NT2/D1 (cell line): ENCODE data around the gene B4GALNT4.

Experiments used
- DNase-seq: peaks from one replicate; pipeline ENCODE4 v3.0.0-alpha.2; 2011; ENCODE audit warnings: low read depth, low spot score
- H3K27me3 ChIP-seq: 2 replicates; pipeline ENCODE4 v1.6.0; 2011; ENCODE audit warnings: mild to moderate bottlenecking; ENCODE audit not compliant: insufficient read length, insufficient read depth
- H3K36me3 ChIP-seq: 2 replicates; pipeline ENCODE4 v1.6.1; 2011; ENCODE audit warnings: mild to moderate bottlenecking, low read length, mixed read lengths; ENCODE audit not compliant: insufficient read depth, insufficient read length
- H3K4me1 ChIP-seq: 2 replicates; pipeline ENCODE4 v1.5.1; 2011; ENCODE audit not compliant: insufficient read depth, insufficient read length
- H3K4me3 ChIP-seq: 2 replicates; pipeline ENCODE4 v1.5.1; 2011; ENCODE audit warnings: low read depth; ENCODE audit not compliant: insufficient read length
- H3K9ac ChIP-seq: 2 replicates; pipeline ENCODE4 v1.6.0; 2011; ENCODE audit warnings: low read depth; ENCODE audit not compliant: insufficient read length
- H3K9me3 ChIP-seq: 2 replicates; pipeline ENCODE4 v1.5.1; 2011; ENCODE audit warnings: mild to moderate bottlenecking, low read length; ENCODE audit not compliant: insufficient read depth
- SUZ12 ChIP-seq: IDR thresholded peaks from 2 replicates; pipeline ENCODE4 v1.6.1; 2011; ENCODE audit not compliant: insufficient read length, insufficient read depth; ENCODE audit errors: extremely low read depth
- YY1 ChIP-seq: IDR thresholded peaks from 2 replicates; pipeline ENCODE4 v1.6.1; 2011; ENCODE audit not compliant: insufficient read length, insufficient read depth
- ZNF274 ChIP-seq: IDR thresholded peaks from 2 replicates; pipeline ENCODE4 v1.6.1; 2011; ENCODE audit warnings: mild to moderate bottlenecking, low read depth, low read length

B4GALNT4 gene

GRCh38 chr11:364991-365725 is 4.1 kb upstream of the B4GALNT4 start:
- DNase-seq, result no peak
- Histone ChIP-seq H3K4me3 (no peak overlapping the region), H3K27me3 (peaks cover 10% of the 10 kb centered on the region), H3K36me3 (no peaks in the 10 kb centered on the region), H3K9ac (no peak overlapping the region), H3K9me3 (peaks cover 27% of the 10 kb centered on the region), H3K4me1 (peaks cover 13% of the 10 kb centered on the region)
- TF ChIP-seq SUZ12 (no peak), ZNF274 (no peak)

DNA sequence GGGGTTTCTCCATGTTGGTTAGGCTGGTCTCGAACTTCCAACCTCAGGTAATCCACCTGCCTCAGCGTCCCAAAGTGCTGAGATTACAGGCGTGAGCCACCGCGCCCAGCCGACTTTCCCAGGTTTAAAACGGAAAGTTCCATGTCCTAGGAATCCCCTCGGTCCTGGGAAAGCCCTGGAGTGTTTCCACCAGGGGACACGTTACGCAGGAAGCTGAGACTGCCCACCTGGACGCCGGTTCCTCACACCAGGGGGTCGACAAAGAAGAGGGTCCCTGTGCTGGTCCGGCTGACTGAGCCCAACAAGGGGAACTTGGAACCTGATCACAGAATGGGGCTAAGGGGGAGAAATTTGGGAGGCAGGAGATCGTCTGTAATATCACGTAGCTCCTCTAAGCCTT is 3.5 kb upstream of the B4GALNT4 start:
- TF ChIP-seq SUZ12, result no peak
- TF ChIP-seq ZNF274, result no peak
- TF ChIP-seq YY1, result no peak
- H3K27me3 ChIP-seq, result peaks cover 7% of the 10 kb centered on the region
- no peak for DNase-seq
- peaks cover 19% of the 10 kb centered on the region for H3K4me1 ChIP-seq
- H3K36me3 ChIP-seq, result no peaks in the 10 kb centered on the region
- H3K9ac ChIP-seq, result no peak overlapping the region
- peaks cover 21% of the 10 kb centered on the region for H3K9me3 ChIP-seq
- H3K4me3 ChIP-seq, result no peak overlapping the region

- Histone ChIP-seq H3K9ac (peak overlapping the region; percentile 70), H3K27me3 (peaks cover 7% of the 10 kb centered on the region), H3K4me1 (peaks cover 28% of the 10 kb centered on the region), H3K9me3 (peaks cover 5% of the 10 kb centered on the region; the same call in 1 of the 2 replicates), H3K4me3 (no peak overlapping the region), H3K36me3 (peaks cover 10% of the 10 kb centered on the region)
- no peak for DNase-seq
- no peak for TF ChIP-seq ZNF274
- no peak for TF ChIP-seq SUZ12
- no peak for TF ChIP-seq YY1
Measured at GRCh38 chr11:367956-368413, 1.3 kb upstream of the B4GALNT4 start.

DNA sequence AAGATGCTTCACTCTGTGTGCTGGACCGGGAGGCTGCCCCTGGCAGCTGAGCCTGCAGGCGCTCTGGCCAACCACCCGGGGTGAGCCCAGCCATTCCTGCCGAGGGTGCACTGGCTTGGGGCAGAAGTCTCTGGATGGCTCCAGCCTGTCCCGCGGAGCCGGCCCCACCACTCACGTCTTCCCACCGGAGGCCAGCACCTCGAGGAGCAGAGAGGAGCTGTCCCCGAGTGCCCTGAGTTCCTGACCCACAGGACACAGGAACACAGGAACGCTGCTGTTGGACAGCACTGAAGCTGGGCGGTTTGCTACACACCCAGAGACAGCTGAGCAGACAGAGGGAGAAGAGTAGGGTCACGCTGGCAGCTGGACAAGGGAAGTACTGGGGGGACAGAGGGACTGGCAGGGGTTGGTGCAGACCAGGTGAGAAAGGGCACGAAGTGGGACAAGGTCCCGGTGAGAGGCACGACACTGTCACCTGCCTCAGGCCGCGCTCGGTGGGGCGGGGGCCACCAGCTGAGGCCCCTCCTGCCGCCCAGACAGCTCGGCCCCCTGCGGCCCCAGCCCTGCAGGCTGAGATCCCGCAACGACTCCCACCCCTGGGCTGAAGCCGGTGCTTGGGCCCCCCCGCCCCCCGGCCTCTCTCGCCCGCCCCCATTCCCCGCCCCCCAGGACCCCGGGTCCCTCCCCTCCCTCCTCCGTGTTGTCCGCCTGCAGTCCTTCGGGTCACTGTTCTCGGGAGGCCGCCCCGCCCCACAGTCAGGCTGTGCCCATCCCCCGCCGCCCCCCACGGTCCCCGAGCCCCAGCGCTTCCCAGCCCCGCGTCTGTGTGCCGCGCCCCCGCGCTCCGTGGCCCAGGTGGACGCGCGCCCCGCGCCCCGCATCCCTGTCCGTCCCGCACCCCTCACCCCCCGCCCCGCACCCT is 624 bp upstream of the B4GALNT4 start:
- TF ChIP-seq ZNF274, result no peak
- no peak for TF ChIP-seq YY1
- no peak for TF ChIP-seq SUZ12
- Histone ChIP-seq H3K9ac (peak overlapping the region; percentile 70), H3K27me3 (peaks cover 7% of the 10 kb centered on the region), H3K9me3 (peaks cover 5% of the 10 kb centered on the region; the same call in 1 of the 2 replicates), H3K36me3 (peaks cover 16% of the 10 kb centered on the region), H3K4me1 (peaks cover 32% of the 10 kb centered on the region), H3K4me3 (peak overlapping the region; percentile 44)
- no peak for DNase-seq

DNA sequence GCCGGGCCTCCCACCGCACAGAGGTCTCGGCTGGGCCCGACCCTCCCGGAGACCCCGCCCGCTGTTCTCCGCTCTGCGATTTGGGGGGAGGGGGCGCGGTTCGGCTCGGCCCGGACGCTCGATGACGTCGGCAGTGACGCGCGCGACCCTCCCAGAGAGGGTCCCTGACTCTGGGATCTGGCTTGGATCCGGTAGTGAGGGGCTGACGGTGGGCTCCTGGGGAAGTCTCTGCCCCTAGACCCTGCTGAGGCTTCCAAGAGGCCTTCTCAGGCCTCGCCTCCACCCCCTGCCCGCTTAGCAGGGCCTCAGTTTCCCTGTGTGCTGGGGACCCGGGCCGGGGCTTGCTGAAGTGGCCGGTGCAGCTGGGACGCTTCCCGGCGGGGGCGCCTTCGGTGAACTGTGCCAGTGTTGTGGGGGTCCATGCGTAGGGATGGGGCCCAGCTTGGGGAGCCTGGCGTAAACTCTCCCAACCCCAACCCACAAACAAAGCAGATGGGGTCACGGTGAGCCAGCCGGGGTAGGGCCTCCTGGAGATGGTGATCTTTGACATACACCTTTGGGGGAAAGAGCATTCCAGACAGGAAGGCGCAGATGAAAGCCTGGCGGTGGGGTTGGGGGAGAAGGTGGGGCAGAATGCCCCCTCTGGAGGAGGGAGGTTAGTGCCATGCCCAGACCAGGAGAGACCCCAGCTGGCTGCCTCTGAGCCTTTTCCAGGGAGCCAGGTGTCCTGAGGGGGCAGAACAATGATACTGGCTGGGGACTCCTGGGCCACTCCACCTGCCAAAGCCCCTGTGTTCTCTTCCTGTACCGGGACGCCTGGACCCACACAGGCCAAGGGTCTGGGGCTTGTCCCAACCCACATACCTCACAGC is 1.0 kb downstream of the B4GALNT4 start:
- TF ChIP-seq YY1, result no peak
- TF ChIP-seq SUZ12, result no peak
- no peak for TF ChIP-seq ZNF274
- Histone ChIP-seq H3K36me3 (peaks cover 17% of the 10 kb centered on the region), H3K9ac (peak overlapping the region; percentile 82), H3K9me3 (no peaks in the 10 kb centered on the region; the same call in 1 of the 2 replicates), H3K4me1 (peaks cover 37% of the 10 kb centered on the region), H3K4me3 (peak overlapping the region; percentile 71), H3K27me3 (peaks cover 7% of the 10 kb centered on the region)
- DNase-seq, result no peak

- peaks cover 37% of the 10 kb centered on the region for H3K4me1 ChIP-seq
- TF ChIP-seq SUZ12, result no peak
- no peak for TF ChIP-seq ZNF274
- no peak for TF ChIP-seq YY1
- peaks cover 7% of the 10 kb centered on the region for H3K27me3 ChIP-seq
- H3K36me3 ChIP-seq, result peaks cover 22% of the 10 kb centered on the region
- no peak for DNase-seq
- no peak overlapping the region for H3K4me3 ChIP-seq
- no peaks in the 10 kb centered on the region; the same call in 1 of the 2 replicates for H3K9me3 ChIP-seq
- H3K9ac ChIP-seq, result peak overlapping the region; percentile 61
Measured at GRCh38 chr11:371051-371450, 1.8 kb downstream of the B4GALNT4 start.
